Measurements from ENCODE around the gene ZSCAN20.

- TF ChIP-seq CTCF (IDR thresholded peaks at IDR 0.05 in 4 of 5, conservative IDR thresholded peaks at IDR 0.05 in 1 of 5) (no peak), POLR2A (IDR thresholded peaks at IDR 0.05) (no peak)
Measured at GRCh38 chr1:33468967-33469366, 3.5 kb upstream of the ZSCAN20 start.

All from gastrocnemius medialis (tissue), 4 donors.